ENCODE measurements around the gene GNG14. TPM values are rescaled to one million over a fixed set of nuclear protein-coding genes. Genes with fewer than 3 reads are reported as not detected.
A peak's percentile ranks its signal among the peaks of the same experiment; 100 is the strongest.

The GNG14 gene
- total RNA-seq, 1 experiment from 2014 or later: not detected

DNA sequence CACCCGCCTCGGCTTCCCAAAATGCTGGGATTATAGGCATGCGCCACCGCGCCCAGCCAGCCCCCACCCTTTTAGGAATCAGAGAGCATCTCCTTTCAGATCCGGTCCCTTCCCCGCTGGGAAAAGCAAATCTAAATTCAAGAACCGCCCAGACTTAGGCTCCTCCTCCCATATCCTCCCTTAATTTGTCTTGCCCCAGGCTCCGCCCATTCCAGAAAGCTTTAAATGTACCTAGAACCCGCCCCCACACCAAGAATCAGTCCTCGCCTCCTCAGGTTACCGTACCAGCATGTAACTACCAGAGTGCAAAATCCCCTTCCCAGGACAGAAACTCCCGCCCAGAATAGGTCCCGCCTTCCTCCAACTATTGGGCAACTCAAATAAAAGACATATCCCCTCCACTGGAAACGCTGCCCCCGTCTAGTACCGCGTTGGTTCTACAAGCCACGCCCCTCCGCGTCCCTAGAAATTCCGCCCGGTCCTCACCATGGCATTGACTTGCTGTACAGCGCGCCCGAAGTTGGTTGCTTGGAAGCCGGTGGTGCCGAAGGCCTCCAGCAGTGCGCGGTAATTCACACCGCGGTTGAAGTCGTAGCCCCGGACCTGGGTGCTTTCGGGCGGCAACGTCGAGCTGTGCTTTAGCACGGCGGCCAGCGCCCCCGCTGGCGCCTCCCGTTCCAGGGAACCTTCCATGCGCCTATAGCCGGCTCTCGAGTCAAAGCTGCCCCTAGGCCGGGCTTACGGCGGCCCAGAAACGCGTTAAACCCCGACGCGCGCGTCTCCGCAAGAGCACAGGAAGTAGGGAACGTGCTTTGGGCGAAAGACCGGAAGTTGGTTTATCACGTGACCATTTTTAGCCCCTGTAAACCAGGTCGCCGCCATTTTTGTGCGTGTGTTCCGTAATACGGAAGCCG, 6.5 kb upstream of the GNG14 start, which contains the start of gene DHPS:
Gene DHPS (minus strand): TSS at position 807 of the 914 bp plus-strand sequence. CDS start 114 bp downstream, at position 693.
- DNase-seq (ENCODE audit: low read depth, low spot score) (peak; percentile 98), ATAC-seq (peak; percentile 82)
- H3K27me3 ChIP-seq (ENCODE audit: insufficient read depth, low read length): no peaks in the 10 kb centered on the region
- ChIA-PET CTCF (interaction anchor here (0.6 to 1.9 kb wide), 4 partner anchors 9 to 415 kb away, joined by 3 to 5 read pairs (median 4); no protein-coding TSS in a partner anchor), RAD21 (ENCODE audit: low non-redundant PET in 1 of 2, low total read pairs in 2 of 2, uncharacterized antibody in 2 of 2, unreplicated experiment in 2 of 2) (no interaction called here), POLR2A (interaction anchor here (0.7 to 2.0 kb wide), 7 partner anchors 10 to 121 kb away, joined by 3 to 8 read pairs (median 4); partner anchors contain the start of genes FBXW9, JUNB, PRDX2 and THSD8)
- H3K36me3 ChIP-seq (ENCODE audit: control insufficient read depth in 1 of 2, insufficient read depth in 2 of 2, low read length in 2 of 2): peaks cover 12 to 27% of the 10 kb centered on the region in 2 experiments; a peak in 3 of 4 replicates
- intact Hi-C loops (cut with micrococcal nuclease): loop anchor here (1.0 kb wide), 1 partner anchor 12 kb away; a partner anchor contains a TSS
- TF ChIP-seq EZH2 (IDR thresholded peaks at IDR 0.05) (no peak), TCF7L2 (IDR thresholded peaks at IDR 0.05; ENCODE audit: borderline replicate concordance, extremely low read depth, insufficient read depth, insufficient read length) (no peak), POLR2A (IDR thresholded peaks at IDR 0.05; ENCODE audit: borderline replicate concordance, extremely low read depth, insufficient read depth, insufficient read length) (peak; percentile 82), ZFX (IDR thresholded peaks at IDR 0.05) (peak; percentile 67; the same call in 1 of the 2 replicates), YY1 (IDR thresholded peaks at IDR 0.05; ENCODE audit: extremely low read depth, insufficient replicate concordance, low read depth, low read length) (peak; percentile 99), CBX3 (IDR thresholded peaks at IDR 0.05; ENCODE audit: low read depth) (no peak), SIN3A (IDR thresholded peaks at IDR 0.05; ENCODE audit: low read depth) (peak; percentile 71; the same call in 1 of the 2 replicates), POLR2AphosphoS5 (IDR thresholded peaks at IDR 0.05; ENCODE audit: low read depth, low read length) (peak; percentile 51), CEBPB (IDR thresholded peaks at IDR 0.05; ENCODE audit: low read depth) (peak; percentile 76), EZH2phosphoT487 (IDR thresholded peaks at IDR 0.05; ENCODE audit: borderline replicate concordance) (no peak), MAX (IDR thresholded peaks at IDR 0.05) (peak; percentile 61), SP1 (IDR thresholded peaks at IDR 0.05; ENCODE audit: low read depth) (peak; percentile 80), ZBTB33 (IDR thresholded peaks at IDR 0.05; ENCODE audit: extremely low read depth, insufficient replicate concordance, low read length) (peak; percentile 82), SRF (IDR thresholded peaks at IDR 0.05; ENCODE audit: low read depth) (0 out of 2 replicates have a peak, but pooled peaks have one; percentile 53), ZNF274 (IDR thresholded peaks at IDR 0.05; ENCODE audit: low read depth, low read length) (no peak), EGR1 (IDR thresholded peaks at IDR 0.05; ENCODE audit: low read depth) (peak; percentile 85), RAD21 (IDR thresholded peaks at IDR 0.05; ENCODE audit: low read depth) (no peak)
- TF ChIP-seq, protein P1, sequence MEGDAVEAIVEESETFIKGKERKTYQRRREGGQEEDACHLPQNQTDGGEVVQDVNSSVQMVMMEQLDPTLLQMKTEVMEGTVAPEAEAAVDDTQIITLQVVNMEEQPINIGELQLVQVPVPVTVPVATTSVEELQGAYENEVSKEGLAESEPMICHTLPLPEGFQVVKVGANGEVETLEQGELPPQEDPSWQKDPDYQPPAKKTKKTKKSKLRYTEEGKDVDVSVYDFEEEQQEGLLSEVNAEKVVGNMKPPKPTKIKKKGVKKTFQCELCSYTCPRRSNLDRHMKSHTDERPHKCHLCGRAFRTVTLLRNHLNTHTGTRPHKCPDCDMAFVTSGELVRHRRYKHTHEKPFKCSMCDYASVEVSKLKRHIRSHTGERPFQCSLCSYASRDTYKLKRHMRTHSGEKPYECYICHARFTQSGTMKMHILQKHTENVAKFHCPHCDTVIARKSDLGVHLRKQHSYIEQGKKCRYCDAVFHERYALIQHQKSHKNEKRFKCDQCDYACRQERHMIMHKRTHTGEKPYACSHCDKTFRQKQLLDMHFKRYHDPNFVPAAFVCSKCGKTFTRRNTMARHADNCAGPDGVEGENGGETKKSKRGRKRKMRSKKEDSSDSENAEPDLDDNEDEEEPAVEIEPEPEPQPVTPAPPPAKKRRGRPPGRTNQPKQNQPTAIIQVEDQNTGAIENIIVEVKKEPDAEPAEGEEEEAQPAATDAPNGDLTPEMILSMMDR (IDR thresholded peaks at IDR 0.05 in 2 of 3, conservative IDR thresholded peaks at IDR 0.05 in 1 of 3; ENCODE audit: borderline replicate concordance in 1 of 3, insufficient read depth in 1 of 3, low read depth in 2 of 3, low read length in 2 of 3): no peak
- H3K9me3 ChIP-seq (ENCODE audit: control insufficient read depth in 1 of 2, insufficient read depth in 1 of 2, low read depth in 1 of 2, low read length in 2 of 2): no peaks in the 10 kb centered on the region
- TSS peak; percentile 66 for BruUV-seq (replicated peaks)
- H4K20me1 ChIP-seq (ENCODE audit: insufficient read depth): no peaks in the 10 kb centered on the region
- peak within 1 kb of the TSS; percentile 100 for H3K27ac ChIP-seq (ENCODE audit: low read depth, low read length)
- H3K4me3 ChIP-seq (replicated peaks in 1 of 2; ENCODE audit: low read depth in 1 of 2, low read length in 2 of 2): peak within 1 kb of the TSS; percentile 79 to 98
- peak within 1 kb of the TSS; percentile 86 for H3K9ac ChIP-seq (ENCODE audit: low read length)
- H3K4me2 ChIP-seq (ENCODE audit: low read length): peak within 1 kb of the TSS; percentile 75
- no peak within 1 kb of the TSS for H2AFZ ChIP-seq (ENCODE audit: low read depth, low read length, poor library complexity, severe bottlenecking)
- no peaks in the 10 kb centered on the region for H3K9me2 ChIP-seq (ENCODE audit: insufficient read depth)
- peaks cover 9 to 19% of the 10 kb centered on the region in 2 experiments; a peak in 3 of 4 replicates for H3K4me1 ChIP-seq (ENCODE audit: control insufficient read depth in 1 of 2, insufficient read depth in 2 of 2, low read length in 2 of 2)
- peaks cover 18% of the 10 kb centered on the region for H3K79me2 ChIP-seq (ENCODE audit: insufficient read depth, low read length)
